Activated gamma-delta T cell treated with Interleukin-2 at 50 U/mL for 16 hours (primary cell): ENCODE results near the gene COLQ.

Experiments
- DNase-seq: peaks from one replicate; pipeline ENCODE4 v3.0.0-alpha.2; 2020

COLQ gene

DNA sequence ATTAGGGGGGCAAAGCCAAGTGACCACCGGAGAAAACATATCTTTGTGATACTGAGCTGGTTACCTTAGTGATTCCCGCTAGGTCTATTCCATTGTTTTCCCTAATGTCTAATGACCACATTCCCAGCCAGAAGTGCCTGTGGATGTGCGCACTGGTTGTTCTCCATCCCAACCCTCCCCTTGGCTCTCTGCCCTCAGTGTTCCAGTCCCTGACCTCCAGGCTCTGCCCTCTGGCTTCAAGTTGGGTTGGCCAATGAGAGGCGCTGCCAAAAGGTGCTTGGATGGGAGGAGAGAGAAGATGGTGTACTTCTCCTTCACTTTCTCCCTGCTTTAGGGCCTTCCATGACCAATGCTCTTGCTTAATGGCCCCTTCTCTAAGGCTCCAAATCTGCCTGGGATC lies 2.4 kb downstream of the COLQ start:
- no peak for DNase-seq

DNA sequence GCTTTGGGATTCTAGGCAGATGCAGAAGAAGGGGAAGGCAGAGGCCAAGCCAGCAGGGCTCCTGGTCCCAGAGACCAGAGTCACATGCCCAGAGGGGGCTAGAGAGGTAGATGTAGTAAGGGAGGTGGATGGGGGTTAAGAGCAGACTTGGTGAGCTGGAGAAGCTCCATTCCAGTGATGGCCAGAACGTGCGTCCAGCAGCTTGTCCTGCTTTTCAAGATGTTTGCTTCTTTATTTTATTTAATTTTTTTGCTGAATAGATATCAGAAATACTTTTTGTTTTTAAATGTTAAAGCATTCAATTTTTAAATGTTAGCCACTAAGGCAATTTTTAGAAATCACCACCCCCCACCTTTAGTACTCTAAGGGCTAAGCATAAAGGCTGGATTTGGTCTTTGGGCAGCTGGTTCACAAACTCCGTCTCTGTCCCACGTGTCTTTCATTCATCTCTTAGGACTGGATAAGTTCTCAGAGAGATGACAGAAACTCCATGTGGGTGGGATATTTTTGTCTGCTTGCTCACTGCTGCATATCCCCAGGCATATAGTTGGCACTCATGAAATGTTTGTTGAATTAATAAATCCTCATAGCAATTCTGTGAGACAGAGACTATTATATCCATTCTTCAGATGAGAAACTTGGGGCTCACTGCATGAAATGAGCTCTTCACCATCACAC lies 6.7 kb downstream of the COLQ start:
- DNase-seq: no peak

DNA sequence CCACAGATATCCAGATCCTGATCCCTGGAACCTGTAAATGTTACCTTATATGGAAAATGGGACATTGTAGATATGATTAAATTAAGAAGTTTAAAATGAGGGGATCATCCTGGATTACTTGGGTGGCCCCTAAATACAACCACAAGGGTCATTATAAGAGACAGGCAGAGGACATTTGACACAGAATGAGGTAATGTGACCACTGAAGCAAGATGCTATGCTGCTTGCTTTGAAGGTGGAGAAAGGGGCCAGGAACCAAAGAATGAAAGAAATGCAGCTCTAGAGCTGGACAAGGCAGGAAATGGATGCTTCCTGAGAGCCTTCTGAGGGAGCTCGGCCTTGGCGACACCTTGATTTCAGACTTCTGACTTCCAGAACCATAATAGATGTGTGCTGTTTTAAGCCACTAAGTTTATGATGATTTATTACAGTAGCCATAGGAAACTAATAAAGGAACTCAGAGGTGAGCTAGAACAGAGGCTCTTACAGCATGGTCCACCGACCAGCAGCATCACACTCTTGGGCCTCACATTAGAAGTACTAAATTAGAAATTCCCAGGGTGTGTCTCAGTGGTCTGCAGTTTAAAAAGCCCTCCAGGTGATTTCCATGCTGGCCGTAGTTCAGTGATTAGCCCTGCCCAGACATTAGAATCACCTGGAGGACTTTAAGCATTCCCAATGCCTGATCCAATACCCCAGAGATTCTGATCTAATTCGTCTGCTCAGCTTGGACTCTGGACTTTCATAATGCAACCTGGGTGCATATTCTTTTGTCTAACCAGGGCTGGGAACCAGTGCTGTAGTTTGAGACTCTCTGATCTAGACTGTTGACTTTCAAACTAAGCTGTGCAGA lies 7.5 kb downstream of the COLQ start:
- no peak for DNase-seq

DNA sequence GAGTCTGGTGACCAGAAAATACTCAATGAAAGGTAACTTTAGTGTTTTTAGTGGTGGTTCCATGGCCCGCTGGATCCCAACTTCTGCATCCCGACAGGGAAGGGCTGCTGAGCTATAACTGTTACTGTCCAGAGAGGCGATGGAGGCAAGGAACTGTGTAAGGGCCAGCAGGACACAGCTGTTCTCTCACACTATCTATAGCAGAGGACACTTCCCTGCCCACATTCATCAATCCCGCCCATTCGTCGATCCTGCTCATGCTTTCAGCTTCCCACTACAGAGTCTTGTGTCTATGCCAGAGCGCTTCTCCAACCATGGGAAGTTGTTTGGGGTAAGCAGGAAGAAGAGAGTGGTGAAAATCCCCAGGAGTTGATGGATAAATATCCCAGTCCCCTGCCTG lies 8.4 kb downstream of the COLQ start:
- DNase-seq: no peak

DNA sequence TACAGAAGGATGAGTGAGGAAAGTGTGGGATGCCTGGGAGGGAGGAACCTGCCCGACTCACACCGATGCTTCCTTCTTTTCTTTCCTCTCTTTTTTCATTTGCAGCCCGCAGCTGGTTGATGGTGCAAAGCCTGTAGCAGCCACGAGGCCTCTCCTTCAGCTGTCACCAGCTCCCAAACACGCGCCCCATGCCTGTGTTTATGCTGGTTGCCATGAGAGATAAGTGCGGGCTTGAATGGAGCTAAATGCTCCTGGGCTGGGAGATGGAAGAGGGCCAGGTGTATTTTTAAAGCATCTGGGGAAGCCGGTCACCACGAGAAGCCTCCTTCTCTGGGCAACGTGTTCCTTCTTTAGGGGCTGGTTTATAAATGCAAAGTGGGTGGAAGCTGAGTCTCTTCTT lies 9.3 kb downstream of the COLQ start:
- DNase-seq: no peak

DNA sequence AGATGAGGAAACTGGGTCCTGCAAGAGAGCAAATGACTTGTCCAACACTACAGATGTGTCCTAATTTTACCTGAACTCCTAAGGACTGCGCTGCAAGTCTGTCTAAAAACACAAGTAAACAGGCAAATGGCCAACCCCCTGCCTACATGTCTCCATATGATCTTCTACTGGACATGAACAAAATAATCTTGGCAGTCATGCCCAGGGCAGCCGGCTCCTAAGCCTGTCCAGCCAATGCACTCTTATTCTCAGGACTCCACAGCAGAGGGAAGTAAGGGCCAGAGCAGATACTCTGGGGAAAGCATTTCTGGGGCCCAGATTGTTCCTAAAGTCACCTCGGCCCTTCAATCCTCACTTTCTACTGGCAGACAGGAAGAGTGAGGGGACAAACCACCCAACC lies 10.3 kb downstream of the COLQ start:
- no peak for DNase-seq

DNA sequence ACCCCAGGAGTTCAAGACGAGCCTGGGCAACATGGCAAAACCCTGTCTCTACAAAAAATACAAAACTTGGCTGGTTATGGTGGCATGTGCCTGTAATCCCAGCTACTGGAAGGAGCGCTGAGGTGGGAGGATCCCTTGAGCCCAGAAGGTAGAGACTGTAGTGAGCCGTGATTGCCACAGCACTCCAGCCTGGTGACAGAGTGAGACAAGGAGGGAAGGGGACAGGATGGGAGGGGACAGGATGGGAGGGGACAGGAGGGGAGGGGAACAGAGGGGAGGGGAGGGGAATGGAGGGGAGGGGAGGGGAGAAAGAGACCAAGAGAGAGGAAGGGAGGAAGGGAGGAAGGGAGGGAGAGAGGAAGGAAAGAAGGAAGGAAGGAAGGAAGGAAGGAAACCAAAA lies 11.0 kb downstream of the COLQ start:
- DNase-seq: no peak

DNA sequence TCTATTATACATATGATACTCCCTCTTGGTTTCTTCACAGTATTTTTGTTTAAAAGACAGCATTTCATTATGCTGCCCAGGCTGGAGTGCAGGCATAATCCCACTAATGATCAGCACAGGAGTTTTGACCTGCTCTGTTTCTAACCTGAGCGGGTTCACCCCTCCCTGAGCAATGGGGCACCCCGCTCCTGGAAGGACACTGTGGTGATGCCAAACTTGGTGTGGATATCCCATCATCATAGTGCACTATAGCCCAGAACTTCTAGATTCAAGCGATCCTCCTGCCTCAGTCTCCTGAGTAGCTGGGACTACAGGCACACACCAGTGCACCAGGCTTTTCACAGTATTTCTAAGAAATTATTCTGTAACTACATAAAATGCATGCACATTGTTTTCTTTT lies 14.9 kb downstream of the COLQ start:
- no peak for DNase-seq

DNA sequence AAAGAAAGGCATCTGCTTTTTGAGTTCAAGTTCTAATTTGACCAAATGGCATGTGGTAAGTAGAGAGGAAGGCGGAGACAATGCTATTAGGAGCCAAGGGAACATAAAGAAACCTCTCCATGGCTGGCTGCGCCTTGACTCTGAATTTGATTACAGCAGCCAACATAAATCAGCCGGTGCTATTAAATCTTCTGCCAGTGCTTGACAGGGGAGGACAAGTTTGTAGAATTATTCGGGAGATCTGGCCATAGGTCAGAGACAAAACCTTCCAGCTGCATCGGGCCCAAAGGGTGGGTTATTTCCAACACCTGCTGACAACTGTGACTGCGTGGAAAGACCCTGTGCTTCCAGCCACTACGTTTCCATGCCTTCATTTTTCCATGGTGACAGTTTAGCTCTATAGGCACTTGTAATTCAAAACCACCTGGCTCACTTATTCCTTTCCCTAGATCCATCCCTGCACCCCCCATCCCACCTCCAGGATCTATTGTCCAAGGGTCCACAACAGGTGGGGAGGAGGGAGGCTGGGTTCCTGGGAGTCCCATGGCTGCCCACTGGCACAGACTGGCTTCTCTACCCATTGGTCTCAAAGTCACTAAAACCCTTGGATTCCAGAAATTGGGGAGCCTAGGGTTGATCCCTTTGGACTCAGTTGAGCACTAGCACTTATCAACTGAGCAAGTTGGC lies 15.9 kb downstream of the COLQ start:
- DNase-seq: no peak

DNA sequence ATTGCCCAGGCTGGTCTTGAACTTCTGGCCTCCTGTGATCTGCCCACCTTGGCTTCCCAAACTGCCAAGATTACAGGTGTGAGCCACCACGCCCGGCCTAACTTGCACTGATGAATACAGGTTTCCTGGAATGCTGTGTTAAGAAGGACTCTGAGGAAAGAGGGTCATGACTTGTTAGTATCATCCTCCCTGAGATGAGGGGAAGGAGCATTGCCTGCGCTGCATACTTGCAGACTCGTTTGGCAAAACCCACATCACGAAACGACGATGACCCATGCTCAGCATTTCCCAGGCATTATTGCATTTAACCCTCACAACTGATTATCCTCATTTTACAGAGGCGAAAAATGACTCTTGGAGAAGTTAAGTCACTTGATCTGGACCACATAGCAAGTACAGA lies 18.9 kb downstream of the COLQ start:
- DNase-seq: no peak

DNA sequence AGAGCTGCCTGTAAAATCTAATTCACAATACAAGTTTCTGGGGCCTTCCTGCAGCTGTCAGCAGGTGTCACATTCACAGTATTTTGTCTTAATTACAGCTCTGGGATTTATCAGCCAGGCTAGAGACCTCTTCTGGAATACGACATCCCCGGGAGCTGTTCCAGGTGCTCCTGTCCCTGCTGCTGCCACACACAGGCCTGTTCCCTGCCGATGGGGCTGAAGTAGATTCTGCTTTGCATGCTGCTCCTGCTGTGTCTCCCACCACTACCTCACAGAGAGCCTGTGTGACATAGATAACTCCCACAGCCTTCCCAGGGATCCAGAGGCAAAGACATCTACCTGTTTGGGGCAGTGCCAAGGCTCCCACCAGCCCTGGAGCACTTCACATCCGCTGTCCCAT lies 20.4 kb downstream of the COLQ start:
- no peak for DNase-seq

DNA sequence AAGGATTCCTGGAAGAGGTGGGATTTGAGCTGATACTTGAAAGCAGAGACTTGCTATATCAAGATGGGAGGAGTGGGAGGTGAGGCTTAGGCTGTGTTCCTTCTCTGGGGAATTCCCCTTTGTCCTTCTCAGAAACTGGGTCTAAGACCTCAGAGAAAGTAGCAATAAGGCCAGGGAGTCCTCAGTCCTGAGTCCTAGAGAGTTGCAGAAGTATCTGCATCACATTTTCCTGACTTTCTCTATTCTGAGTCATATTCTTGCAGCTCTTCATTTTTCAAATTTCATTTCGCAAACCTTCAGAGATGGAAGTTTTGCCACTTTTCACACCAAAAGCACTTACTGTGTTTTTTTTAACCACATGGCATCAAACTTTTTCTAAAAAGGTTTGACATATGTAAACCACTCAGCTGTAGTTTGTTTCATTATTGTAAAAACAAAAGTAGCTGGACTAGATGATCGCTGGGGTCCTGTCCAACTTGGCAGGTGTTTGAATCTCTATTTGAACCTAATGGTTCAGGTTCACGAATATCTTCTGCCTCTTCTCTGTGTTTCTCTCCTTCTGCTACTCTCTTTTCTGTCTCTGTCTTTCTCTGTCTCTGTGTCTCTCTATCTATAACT lies 21.3 kb downstream of the COLQ start:
- no peak for DNase-seq

DNA sequence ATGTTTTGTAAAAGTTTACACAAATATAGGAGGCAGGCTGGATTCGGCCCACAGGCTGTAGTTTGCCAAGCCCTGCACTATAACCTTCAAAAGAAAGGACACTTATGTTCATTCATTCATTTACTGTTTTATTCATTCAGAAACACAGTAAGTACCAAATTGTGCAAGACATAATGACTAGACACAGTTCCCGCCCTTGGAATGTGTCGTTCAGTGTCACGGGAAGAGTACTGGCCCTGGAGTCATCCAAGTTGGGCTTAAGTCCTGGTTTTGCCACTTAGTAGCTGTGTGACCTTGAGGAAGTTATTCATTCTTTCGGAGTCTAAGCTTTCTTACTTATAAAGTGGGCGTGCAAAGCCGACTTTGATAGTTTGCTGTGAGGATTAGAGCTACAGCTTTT lies 22.0 kb downstream of the COLQ start:
- DNase-seq: no peak

DNA sequence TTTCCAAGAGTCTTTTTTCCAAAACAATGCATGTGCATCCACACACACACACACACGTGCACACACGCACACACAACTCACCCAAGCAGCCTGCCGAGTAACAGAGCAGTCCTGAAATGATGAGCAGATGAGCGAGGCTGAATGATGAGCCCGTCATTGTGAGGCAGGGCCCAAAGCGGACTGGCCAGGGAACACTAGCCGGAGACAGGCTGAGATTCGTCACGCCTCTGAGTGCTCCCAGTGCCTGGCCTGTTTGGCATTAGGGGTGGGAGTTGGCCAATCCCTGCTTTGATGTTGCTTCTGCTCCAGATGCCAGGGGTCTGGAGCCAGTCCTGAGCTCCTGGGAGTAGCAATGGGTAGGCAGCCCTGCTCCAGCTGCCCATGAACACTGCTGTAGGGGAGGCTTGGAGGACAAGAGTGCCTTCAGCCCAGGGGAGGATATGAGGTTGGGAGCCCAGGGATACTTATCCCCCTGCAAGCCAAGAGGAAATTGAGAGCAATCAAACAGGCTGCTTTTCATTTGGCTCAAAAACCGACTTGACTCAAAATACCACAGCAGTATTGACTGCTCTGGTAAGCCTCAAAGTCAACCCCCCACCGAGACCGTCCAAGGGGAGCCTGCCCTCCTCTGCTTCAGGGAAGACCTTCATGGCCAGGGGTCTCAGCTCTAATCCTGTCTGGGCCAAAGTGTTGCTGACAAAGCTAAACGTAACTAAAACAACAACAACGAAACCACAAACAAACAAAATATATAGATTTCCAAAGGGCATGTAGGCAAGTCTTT lies 22.9 kb downstream of the COLQ start:
- no peak for DNase-seq

DNA sequence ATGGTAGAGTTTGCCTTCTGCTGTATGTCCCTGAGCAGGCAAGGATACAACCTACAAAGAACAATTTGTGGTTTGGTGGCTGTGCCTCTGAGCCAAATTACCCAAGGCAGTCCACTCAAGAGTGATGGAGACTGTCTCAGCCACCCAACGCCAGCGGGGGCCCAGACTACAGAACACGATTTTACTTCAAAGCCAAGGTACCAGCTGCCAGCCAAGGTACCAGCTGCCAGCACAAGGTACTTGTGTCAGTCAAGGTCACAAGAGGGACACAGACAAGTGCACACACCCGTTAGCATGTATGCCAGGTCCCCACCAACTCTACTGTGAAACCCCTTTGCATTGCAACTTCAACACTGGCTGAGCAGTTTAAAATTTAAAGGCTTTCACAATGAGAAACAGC lies 23.5 kb downstream of the COLQ start:
- DNase-seq: no peak

DNA sequence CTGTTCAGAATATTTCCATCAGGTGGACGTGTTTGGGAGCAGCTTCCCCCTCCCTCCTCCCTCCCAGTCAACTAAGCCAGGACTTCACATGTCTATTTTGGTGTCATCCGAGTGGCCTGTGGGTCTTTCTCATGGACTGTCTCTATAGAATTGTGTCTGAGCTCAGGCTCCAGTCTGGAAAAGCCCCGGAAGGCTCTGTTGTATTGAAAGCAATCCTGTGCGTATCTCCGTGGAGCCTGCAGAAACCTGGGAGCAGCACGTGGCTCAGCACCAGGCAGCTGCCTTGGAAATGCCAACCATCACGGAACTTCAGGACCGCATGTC lies 25.2 kb downstream of the COLQ start:
- DNase-seq: no peak

DNA sequence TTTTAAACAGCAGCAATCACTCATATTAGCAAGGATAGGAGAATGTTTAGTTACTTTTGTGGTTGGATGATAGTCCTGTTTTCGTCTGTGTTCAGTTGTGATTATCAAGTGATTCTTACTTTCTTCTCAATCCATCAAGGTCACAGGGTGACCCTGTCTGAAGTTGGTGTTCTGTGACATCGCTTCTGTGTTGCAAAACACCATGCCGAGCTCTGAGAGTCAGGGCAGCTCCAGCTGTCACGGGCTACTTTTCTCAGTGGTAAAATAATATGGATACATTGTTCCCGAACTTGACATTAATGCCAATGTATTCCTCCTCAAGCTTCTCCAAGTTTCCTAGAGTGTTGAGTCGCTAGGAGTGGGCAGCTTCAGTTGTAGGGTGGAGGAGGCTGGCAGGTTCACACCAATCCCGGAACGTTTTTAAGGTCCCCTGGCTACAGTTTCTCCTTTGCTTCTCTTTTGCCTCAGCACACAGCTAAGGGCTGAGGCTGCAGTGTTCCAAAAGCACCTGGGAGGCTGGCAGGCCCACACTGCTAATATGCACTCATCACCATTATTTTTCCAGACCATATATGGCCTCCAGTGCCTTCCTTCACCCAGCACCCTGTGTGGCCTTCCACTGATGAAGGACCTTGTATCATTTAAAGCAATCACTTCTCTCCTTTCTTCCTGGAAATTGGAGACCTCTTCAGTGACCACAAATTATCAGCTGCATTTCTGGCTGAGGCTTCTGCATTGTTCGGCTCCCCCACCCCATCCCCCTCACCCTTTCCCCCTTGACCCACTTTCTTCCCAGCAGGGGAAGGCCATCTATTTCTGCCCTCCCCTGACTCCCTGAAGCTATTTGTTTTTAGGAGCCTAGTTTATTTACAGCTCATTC lies 25.8 kb downstream of the COLQ start:
- no peak for DNase-seq

DNA sequence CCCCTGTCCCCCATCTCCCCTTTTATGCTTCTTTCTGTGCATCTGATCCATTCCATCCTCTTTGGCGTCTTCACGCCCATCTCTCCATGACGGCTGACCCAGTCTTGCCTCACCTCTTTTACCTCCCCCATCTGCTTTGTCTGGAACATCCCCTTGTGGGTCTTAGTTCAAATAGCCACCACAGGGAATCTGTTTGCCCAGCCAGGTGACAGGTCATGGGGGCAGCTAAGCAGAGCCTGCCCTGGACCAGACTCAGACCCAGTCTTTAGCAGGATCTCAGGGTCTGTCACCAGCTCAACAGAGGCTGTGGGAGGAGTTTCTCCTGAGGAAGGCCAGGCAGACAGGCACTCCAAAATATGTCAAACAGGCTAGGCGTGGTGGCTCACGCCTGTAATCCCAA lies 28.1 kb downstream of the COLQ start:
- DNase-seq: no peak

DNA sequence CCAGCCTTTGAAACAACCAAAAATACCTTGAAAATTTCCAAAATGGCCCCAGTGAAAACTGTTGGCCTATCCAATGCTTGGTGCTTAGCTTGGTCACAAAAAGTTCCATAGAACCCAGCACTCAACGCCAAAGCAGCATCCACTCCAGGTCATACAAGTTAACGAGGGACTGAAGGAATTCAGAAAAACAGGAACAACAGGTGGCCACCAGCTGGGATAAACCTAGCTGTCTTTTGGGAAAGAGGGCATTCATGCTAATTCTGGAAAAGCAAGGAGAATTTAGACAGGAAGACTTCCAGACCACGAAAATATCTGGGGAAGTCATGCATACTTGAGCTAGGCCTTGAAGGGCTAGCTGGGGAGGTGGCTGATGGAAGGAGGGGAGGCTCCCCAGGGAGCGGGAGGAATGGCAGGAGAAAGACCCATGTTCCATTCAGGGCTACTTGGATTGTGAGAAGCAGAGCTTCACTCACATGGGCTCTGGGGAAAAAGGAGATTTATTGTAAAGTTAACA lies 28.6 kb downstream of the COLQ start:
- no peak for DNase-seq

DNA sequence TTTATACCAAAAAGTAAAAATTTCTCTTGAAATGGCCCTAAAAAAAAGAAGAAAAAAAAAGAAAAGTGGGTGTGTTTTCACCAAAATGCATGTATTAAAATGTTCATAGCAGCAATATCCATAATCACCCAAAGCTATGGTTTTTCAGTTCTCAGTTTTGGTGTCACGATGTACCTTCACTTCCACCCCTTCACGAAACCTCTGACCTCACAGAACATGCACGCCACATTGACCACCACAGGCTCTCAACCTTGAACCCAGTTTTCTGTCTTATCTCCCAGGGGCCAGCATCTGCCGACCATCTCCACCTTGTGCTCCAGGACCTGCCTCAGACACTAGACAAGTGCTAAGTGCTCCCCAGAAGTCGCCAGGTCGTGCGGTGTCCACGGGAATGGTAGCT lies 30.4 kb downstream of the COLQ start:
- no peak for DNase-seq

DNA sequence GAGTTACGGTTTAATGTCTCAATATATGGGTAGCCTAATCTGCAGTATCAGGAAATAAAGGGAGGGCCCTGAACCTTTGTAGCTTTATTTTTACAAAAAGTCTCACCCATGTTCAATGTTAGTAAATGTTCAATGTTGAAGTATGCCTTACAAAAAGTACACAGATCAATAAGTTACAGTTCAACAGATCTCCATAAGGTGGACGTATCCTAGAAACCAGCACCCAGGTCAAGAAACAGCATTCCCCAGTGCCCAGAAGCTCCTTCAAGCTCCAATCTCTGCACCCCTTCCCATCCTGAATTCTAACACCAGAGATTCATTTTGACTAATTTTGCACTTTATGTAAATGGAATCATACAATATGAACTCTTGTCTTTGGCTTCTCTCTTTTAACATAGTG lies 31.3 kb downstream of the COLQ start:
- DNase-seq: no peak

DNA sequence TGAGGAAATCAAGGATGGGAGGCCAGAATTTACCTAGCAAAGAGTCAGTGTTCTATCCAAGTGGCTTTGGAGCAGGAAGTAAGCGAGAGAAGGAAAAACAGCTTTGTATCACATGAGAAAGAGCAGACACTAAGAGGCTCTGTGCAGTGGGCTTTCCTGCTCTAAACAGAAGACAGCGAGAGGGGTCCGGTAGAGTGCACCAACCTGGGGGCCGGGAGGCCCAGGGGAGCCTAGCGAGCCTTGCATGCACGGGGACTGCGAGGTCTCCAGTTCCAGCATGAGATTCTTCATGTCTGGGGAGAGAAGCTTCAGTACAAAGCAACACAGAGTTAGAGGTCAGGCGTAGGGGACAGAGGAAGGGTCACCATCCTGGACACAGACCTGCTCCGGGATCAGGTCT lies 33.5 kb downstream of the COLQ start:
- DNase-seq: no peak
